IPS-15b (cell line): ENCODE results near the gene FAM236A.
"Not testable (repeated sequence)": the region's sequence is repeated elsewhere in the genome, so short reads cannot be mapped to it uniquely, and the experiment has no call there.

ENCODE experiments used
- H3K27me3 ChIP-seq: one replicate; pipeline ENCODE4 v1.6.1; 2013; ENCODE audit warnings: low read length; ENCODE audit not compliant: control insufficient read depth, insufficient read depth
- H3K36me3 ChIP-seq: one replicate; pipeline ENCODE4 v1.6.1; 2013; ENCODE audit warnings: low read length; ENCODE audit not compliant: control insufficient read depth, insufficient read depth
- H3K4me1 ChIP-seq: one replicate; pipeline ENCODE4 v1.6.1; 2013; ENCODE audit warnings: mild to moderate bottlenecking, low read length; ENCODE audit not compliant: control insufficient read depth, insufficient read depth
- H3K4me3 ChIP-seq: one replicate; pipeline ENCODE4 v1.5.1; 2013; ENCODE audit warnings: low read depth, low read length
- H3K9ac ChIP-seq: one replicate; pipeline ENCODE4 v1.6.1; 2013; ENCODE audit warnings: low read depth, mild to moderate bottlenecking, low read length
- H3K9me3 ChIP-seq: one replicate; pipeline ENCODE4 v1.6.1; 2013; ENCODE audit warnings: mild to moderate bottlenecking, low read length; ENCODE audit not compliant: control insufficient read depth, insufficient read depth

FAM236A gene

GRCh38 chrX:72974885-72975284 lies 36.9 kb downstream of the FAM236A start:
- not testable (repeated sequence) for H3K9me3 ChIP-seq, H3K4me3 ChIP-seq, H3K36me3 ChIP-seq, H3K4me1 ChIP-seq, H3K9ac ChIP-seq, H3K27me3 ChIP-seq

GRCh38 chrX:72980894-72981469 lies 43.0 kb downstream of the FAM236A start:
- not testable (repeated sequence) for H3K4me3 ChIP-seq, H3K36me3 ChIP-seq, H3K9me3 ChIP-seq, H3K27me3 ChIP-seq, H3K9ac ChIP-seq, H3K4me1 ChIP-seq
